ENCODE data around the gene PTPRD.

The PTPRD gene

GRCh38 chr9:8874482-8874881 lies 1738.3 kb downstream of the PTPRD start:
- no peak for FAIRE-seq
- no peak for DNase-seq (ENCODE audit: low spot score)

GRCh38 chr9:8872802-8873201 lies 1740.0 kb downstream of the PTPRD start:
- FAIRE-seq, result no peak
- DNase-seq (ENCODE audit: low spot score), result no peak

- FAIRE-seq, result no peak
Measured at GRCh38 chr9:8871796-8872445, 1740.9 kb downstream of the PTPRD start.

GRCh38 chr9:8871396-8871795 lies 1741.4 kb downstream of the PTPRD start:
- FAIRE-seq (no peak), DNase-seq (ENCODE audit: low spot score) (no peak)

More at GRCh38 chr9:8871796-8872445, 1740.9 kb downstream of the PTPRD start:
- no peak for DNase-seq (ENCODE audit: low spot score)

- FAIRE-seq (no peak), DNase-seq (ENCODE audit: low spot score) (no peak)
Measured at GRCh38 chr9:8869812-8870211, 1743.0 kb downstream of the PTPRD start.

- DNase-seq (ENCODE audit: low spot score) (peak; percentile 55), FAIRE-seq (peak; percentile 29)
Measured at GRCh38 chr9:8868632-8869031, 1744.2 kb downstream of the PTPRD start.

GRCh38 chr9:8867148-8867547 lies 1745.7 kb downstream of the PTPRD start:
- FAIRE-seq (no peak), DNase-seq (ENCODE audit: low spot score) (no peak)

GRCh38 chr9:8864545-8864896 lies 1748.3 kb downstream of the PTPRD start:
- DNase-seq (ENCODE audit: low spot score), result peak; percentile 79
- no peak for FAIRE-seq

GRCh38 chr9:8863886-8864544 lies 1748.8 kb downstream of the PTPRD start:
- DNase-seq (ENCODE audit: low spot score), result peak; percentile 78
- FAIRE-seq, result peak; percentile 90

- peak; percentile 81 for DNase-seq (ENCODE audit: low spot score)
- peak; percentile 86 for FAIRE-seq
Measured at GRCh38 chr9:8863069-8863468, 1749.7 kb downstream of the PTPRD start.

GRCh38 chr9:8860925-8861324 lies 1751.9 kb downstream of the PTPRD start:
- DNase-seq (ENCODE audit: low spot score), result peak; percentile 52
- FAIRE-seq, result peak; percentile 74

- DNase-seq (ENCODE audit: low spot score) (no peak), FAIRE-seq (no peak)
Measured at GRCh38 chr9:8860086-8860485, 1752.7 kb downstream of the PTPRD start.

GRCh38 chr9:8859416-8859815 lies 1753.4 kb downstream of the PTPRD start:
- DNase-seq (ENCODE audit: low spot score) (no peak), FAIRE-seq (no peak)

- DNase-seq (ENCODE audit: low spot score), result no peak
- no peak for FAIRE-seq
Measured at GRCh38 chr9:8858596-8859161, 1754.1 kb downstream of the PTPRD start.

- DNase-seq (ENCODE audit: low spot score) (peak; percentile 65), FAIRE-seq (no peak)
Measured at GRCh38 chr9:8857926-8858595, 1754.7 kb downstream of the PTPRD start.

GRCh38 chr9:8857068-8857925 lies 1755.5 kb downstream of the PTPRD start:
- DNase-seq (ENCODE audit: low spot score), result no peak
- FAIRE-seq, result no peak

- FAIRE-seq (no peak), DNase-seq (ENCODE audit: low spot score) (no peak)
Measured at GRCh38 chr9:8856396-8857067, 1756.3 kb downstream of the PTPRD start.

- DNase-seq (ENCODE audit: low spot score) (peak; percentile 51), FAIRE-seq (peak; percentile 81)
Measured at GRCh38 chr9:8855046-8855445, 1757.8 kb downstream of the PTPRD start.

- FAIRE-seq, result no peak
- no peak for DNase-seq (ENCODE audit: low spot score)
Measured at GRCh38 chr9:8852301-8852864, 1760.4 kb downstream of the PTPRD start.

GRCh38 chr9:8850914-8851313 lies 1761.9 kb downstream of the PTPRD start:
- DNase-seq (ENCODE audit: low spot score) (no peak), FAIRE-seq (no peak)
